ENCODE data around the gene CAMTA1. TPM values are rescaled to one million over a fixed set of nuclear protein-coding genes. Genes with fewer than 3 reads are reported as not detected.

Gene CAMTA1
- total and polyA plus RNA-seq, 4 donors, result 90.5 to 236 (median 195) TPM

DNA sequence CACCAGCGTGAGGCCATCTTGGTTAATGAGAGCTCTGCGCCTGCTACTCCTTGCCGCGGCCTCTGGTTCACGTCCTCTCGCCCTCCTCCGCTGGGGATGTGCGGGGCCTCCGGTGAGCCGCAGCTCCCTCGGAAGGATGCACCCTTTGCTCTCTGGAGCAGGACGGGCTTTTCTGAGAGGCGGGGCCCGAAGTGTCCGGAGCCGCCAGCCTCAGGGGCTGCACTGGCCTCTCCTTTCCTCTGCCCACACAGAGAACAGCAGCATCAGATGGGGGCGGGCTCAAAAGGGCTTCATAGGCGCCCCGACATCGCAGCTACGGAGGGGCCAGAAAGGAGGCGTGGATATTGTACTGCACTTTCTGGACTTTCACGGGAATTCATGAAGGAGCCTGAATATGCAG is 284.7 kb downstream of the CAMTA1 start:
- peak in 1 of 6 donors; percentile 71 for DNase-seq (ENCODE audit: low read depth in 4 of 6, low spot score in 6 of 6)
- peak overlapping the region; percentile 57 for H3K27ac ChIP-seq (ENCODE audit: low read depth, low read length)
- WGBS (ENCODE audit: insufficient coverage), result 6% methylated on average over 23 of the region's 23 CpGs

DNA sequence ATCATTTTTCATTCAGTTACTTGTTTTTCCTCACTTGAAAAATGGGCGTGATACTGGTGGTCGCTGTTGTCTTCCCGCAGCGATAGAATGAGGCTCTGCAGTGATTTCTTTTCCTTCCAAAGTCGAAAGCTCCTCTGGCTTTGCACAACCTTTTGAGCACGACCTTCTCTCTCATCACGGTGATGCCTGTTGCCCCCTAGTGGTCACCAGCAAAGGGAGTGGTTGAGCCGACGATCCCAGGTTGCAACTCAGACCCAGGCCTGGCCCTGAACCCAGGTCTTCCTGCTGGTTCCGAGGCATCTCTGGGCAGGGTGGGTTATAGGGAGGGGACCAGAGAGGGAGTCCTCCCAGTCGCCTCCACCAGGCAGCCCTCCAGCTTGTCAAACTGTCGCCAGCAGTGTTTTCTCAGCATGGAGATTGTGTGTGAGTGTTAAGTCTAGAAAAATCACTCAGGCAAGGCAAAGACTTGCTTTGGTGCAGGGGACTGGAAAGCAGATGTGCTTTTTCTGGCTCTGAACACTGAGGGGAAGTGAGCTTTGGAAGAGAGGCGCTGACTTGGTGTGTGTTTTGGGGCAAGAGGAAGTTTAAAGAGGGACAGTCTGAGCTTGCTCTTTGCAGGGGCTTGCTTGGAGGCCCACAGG is 285.3 kb downstream of the CAMTA1 start:
- no peaks in the 10 kb centered on the region for H3K9me3 ChIP-seq (ENCODE audit: control insufficient read depth, insufficient read depth, low read length)
- 11% methylated on average over 13 of the region's 13 CpGs for WGBS (ENCODE audit: insufficient coverage)
- H3K4me3 ChIP-seq (ENCODE audit: low read depth, low read length), result peak overlapping the region; percentile 23
- peak in 2 of 6 donors; percentile 85 to 91 for DNase-seq (ENCODE audit: low read depth in 4 of 6, low spot score in 6 of 6)
- peaks cover 3% of the 10 kb centered on the region for H3K27me3 ChIP-seq (ENCODE audit: control insufficient read depth, insufficient read depth, low read length)
- H3K4me1 ChIP-seq (ENCODE audit: control insufficient read depth, insufficient read depth, low read length), result peaks cover 28% of the 10 kb centered on the region
- peak overlapping the region; percentile 57 for H3K27ac ChIP-seq (ENCODE audit: low read depth, low read length)
- H3K36me3 ChIP-seq (ENCODE audit: control insufficient read depth, insufficient read depth, low read length), result no peaks in the 10 kb centered on the region

More for the DNA sequence above, 284.7 kb downstream of the CAMTA1 start:
- H3K4me1 ChIP-seq (ENCODE audit: control insufficient read depth, insufficient read depth, low read length), result peaks cover 28% of the 10 kb centered on the region
- H3K9me3 ChIP-seq (ENCODE audit: control insufficient read depth, insufficient read depth, low read length), result no peaks in the 10 kb centered on the region
- no peaks in the 10 kb centered on the region for H3K36me3 ChIP-seq (ENCODE audit: control insufficient read depth, insufficient read depth, low read length)
- peaks cover 3% of the 10 kb centered on the region for H3K27me3 ChIP-seq (ENCODE audit: control insufficient read depth, insufficient read depth, low read length)
- H3K4me3 ChIP-seq (ENCODE audit: low read depth, low read length), result peak overlapping the region; percentile 23

DNA sequence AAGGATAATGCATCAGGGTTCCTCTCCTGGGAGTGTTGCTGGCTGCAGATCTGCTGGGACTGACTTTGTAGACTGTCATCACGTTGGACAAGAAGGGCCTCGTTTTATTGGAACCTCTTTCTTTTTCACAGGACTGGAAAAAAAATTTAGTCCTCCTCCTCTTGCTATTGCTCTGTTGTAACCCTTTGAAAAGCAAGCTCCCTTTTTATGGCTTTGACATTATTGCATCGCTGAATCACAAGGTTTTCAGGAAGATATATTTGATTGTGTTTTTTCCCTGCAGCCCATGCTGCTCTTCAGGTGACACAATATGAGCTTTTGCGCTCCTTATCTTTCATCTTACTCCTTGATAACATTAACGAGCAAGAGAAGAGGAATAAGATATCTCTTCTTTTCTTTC is 290.9 kb downstream of the CAMTA1 start:
- Histone ChIP-seq H3K9me3 (ENCODE audit: control insufficient read depth, insufficient read depth, low read length) (peaks cover 3% of the 10 kb centered on the region), H3K4me3 (ENCODE audit: low read depth, low read length) (no peak overlapping the region), H3K36me3 (ENCODE audit: control insufficient read depth, insufficient read depth, low read length) (no peaks in the 10 kb centered on the region), H3K4me1 (ENCODE audit: control insufficient read depth, insufficient read depth, low read length) (peaks cover 2% of the 10 kb centered on the region), H3K27ac (ENCODE audit: low read depth, low read length) (no peak overlapping the region), H3K27me3 (ENCODE audit: control insufficient read depth, insufficient read depth, low read length) (peaks cover 3% of the 10 kb centered on the region)
- WGBS (ENCODE audit: insufficient coverage), result 61% methylated on average over 2 of the region's 5 CpGs
- no peak for DNase-seq (ENCODE audit: low read depth in 4 of 6, low spot score in 6 of 6)

DNA sequence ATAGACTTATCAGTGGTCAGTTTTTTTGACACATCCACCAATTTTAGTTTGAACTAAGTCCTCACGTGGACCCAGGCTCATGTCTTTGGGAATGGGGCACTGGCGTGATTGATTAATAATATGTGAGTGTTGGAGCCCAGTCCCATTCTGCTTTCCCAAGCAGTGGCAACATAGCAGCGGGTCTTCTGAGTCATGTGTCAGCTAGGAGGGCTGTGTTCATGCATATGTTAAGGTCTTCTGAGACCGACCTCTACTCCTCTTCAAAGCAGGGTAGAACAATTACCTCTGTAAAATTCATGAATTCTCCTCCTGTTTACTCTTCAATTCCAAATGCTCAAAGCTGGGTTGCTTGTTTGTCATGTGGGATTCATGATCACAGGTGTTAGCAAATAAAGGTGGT is 291.3 kb downstream of the CAMTA1 start:
- Histone ChIP-seq H3K27me3 (ENCODE audit: control insufficient read depth, insufficient read depth, low read length) (peaks cover 3% of the 10 kb centered on the region), H3K4me1 (ENCODE audit: control insufficient read depth, insufficient read depth, low read length) (peaks cover 2% of the 10 kb centered on the region), H3K27ac (ENCODE audit: low read depth, low read length) (no peak overlapping the region), H3K9me3 (ENCODE audit: control insufficient read depth, insufficient read depth, low read length) (peaks cover 3% of the 10 kb centered on the region), H3K4me3 (ENCODE audit: low read depth, low read length) (no peak overlapping the region), H3K36me3 (ENCODE audit: control insufficient read depth, insufficient read depth, low read length) (no peaks in the 10 kb centered on the region)
- DNase-seq (ENCODE audit: low read depth in 4 of 6, low spot score in 6 of 6), result no peak
- 80% methylated on average over 1 of the region's 4 CpGs for WGBS (ENCODE audit: insufficient coverage)

DNA sequence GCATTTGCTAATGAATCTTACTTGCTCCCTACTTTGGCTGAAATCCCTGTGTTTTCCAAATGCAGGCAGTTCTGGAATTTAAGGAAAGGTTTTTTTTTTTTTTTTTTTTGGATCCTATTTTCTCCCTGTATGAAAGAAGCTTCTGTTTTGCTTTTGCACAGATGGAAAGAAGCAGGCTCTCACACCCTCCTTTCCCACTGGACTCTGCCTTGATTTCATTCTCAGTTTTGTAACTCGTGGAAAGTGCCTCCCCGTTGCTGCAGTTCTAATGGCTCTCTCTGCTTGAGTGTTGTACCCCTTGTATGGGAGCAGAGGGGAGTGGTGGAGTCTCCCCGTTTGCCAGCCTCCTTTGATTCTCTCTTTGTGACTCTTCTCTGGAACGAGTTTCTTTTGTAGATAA is 291.9 kb downstream of the CAMTA1 start:
- Histone ChIP-seq H3K27me3 (ENCODE audit: control insufficient read depth, insufficient read depth, low read length) (peaks cover 1% of the 10 kb centered on the region), H3K4me1 (ENCODE audit: control insufficient read depth, insufficient read depth, low read length) (peaks cover 2% of the 10 kb centered on the region), H3K27ac (ENCODE audit: low read depth, low read length) (no peak overlapping the region), H3K4me3 (ENCODE audit: low read depth, low read length) (no peak overlapping the region), H3K9me3 (ENCODE audit: control insufficient read depth, insufficient read depth, low read length) (peaks cover 3% of the 10 kb centered on the region), H3K36me3 (ENCODE audit: control insufficient read depth, insufficient read depth, low read length) (no peaks in the 10 kb centered on the region)
- WGBS (ENCODE audit: insufficient coverage), result 50% methylated on average over 1 of the region's 4 CpGs
- peak in 1 of 6 donors; percentile 61 for DNase-seq (ENCODE audit: low read depth in 4 of 6, low spot score in 6 of 6)

DNA sequence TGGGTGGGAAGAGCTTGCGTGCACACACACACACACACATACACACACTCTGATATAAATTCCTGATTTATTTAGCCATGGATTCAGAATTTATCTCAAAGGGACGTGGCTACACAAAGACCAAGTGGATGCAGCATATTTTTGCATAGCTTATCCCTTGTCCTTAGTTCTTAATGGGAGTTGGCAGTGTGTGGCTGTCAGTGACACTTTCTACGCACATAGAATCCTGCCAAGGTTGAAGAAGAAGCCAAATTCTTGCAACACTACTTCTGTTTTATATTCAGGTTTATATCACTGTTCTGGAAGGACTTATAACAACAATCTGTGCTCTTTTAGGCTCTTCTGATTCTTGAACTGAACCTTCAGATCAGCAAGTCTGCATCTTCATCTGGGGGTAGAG is 292.7 kb downstream of the CAMTA1 start:
- H3K4me1 ChIP-seq (ENCODE audit: control insufficient read depth, insufficient read depth, low read length), result peaks cover 2% of the 10 kb centered on the region
- H3K36me3 ChIP-seq (ENCODE audit: control insufficient read depth, insufficient read depth, low read length), result no peaks in the 10 kb centered on the region
- no peak overlapping the region for H3K4me3 ChIP-seq (ENCODE audit: low read depth, low read length)
- 60% methylated on average over 1 of the region's 3 CpGs for WGBS (ENCODE audit: insufficient coverage)
- peak in 1 of 6 donors; percentile 86 for DNase-seq (ENCODE audit: low read depth in 4 of 6, low spot score in 6 of 6)
- H3K27ac ChIP-seq (ENCODE audit: low read depth, low read length), result no peak overlapping the region
- H3K9me3 ChIP-seq (ENCODE audit: control insufficient read depth, insufficient read depth, low read length), result peaks cover 3% of the 10 kb centered on the region
- no peaks in the 10 kb centered on the region for H3K27me3 ChIP-seq (ENCODE audit: control insufficient read depth, insufficient read depth, low read length)

DNA sequence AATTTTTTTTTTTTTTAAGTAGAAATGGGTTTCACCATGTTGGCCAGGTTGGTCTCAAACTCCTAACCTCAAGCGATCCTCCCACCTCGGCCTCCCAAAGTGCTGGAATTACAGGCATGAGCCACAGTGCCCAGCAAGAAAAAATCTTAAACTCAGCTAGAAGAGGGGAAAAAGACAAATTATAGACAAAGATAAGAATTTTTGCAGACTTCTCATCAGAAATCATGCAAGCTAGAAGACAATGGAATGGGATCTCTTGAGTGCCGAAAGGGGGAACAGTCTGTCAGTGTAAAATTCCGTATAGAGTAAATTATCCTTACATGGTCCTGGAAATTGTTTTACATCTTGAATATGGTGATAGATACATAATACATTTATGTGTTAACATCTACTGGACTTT is 294.4 kb downstream of the CAMTA1 start:
- Histone ChIP-seq H3K27ac (ENCODE audit: low read depth, low read length) (no peak overlapping the region), H3K27me3 (ENCODE audit: control insufficient read depth, insufficient read depth, low read length) (no peaks in the 10 kb centered on the region), H3K9me3 (ENCODE audit: control insufficient read depth, insufficient read depth, low read length) (peaks cover 3% of the 10 kb centered on the region), H3K4me1 (ENCODE audit: control insufficient read depth, insufficient read depth, low read length) (peaks cover 12% of the 10 kb centered on the region), H3K36me3 (ENCODE audit: control insufficient read depth, insufficient read depth, low read length) (no peaks in the 10 kb centered on the region), H3K4me3 (ENCODE audit: low read depth, low read length) (no peak overlapping the region)
- WGBS (ENCODE audit: insufficient coverage), result no CpG with 5 or more reads among the region's 4 CpGs
- DNase-seq (ENCODE audit: low read depth in 4 of 6, low spot score in 6 of 6), result no peak

DNA sequence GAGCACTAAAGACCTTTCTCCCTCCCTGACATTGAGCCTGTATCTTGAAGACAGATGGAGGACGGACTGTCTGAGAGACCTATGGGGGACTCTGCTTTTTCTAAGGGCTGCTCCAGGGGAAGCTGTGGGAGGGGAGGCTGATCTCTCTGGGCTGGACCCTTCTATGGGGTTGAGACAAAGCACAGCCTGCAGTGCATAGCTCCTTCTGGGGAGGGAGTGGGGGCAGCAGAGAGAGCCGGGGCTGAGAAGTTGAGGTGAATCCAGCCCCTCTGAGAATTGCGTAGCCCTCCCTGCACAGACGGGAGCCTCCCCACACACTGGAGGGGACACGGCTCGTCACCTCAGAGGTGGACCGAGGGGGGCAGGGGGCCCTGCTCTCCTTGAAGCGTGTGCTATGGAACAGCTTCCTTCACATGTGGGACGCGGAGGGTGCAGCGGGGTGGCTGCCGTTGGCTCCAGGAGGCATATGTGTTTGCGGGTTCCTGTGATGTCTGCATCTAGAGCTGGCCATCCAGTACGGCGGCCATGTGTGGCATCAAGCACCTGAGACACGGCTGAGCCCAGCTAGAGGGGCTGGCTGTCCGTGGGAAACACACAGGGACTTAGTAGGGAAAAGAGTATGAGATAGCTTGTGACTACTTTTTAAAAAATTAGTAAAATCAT is 299.1 kb downstream of the CAMTA1 start:
- no peak overlapping the region for H3K27ac ChIP-seq (ENCODE audit: low read depth, low read length)
- H3K4me3 ChIP-seq (ENCODE audit: low read depth, low read length), result no peak overlapping the region
- WGBS (ENCODE audit: insufficient coverage), result 65% methylated on average over 14 of the region's 17 CpGs
- H3K4me1 ChIP-seq (ENCODE audit: control insufficient read depth, insufficient read depth, low read length), result peaks cover 14% of the 10 kb centered on the region
- H3K36me3 ChIP-seq (ENCODE audit: control insufficient read depth, insufficient read depth, low read length), result peaks cover 2% of the 10 kb centered on the region
- no peak for DNase-seq (ENCODE audit: low read depth in 4 of 6, low spot score in 6 of 6)
- peaks cover 3% of the 10 kb centered on the region for H3K9me3 ChIP-seq (ENCODE audit: control insufficient read depth, insufficient read depth, low read length)
- no peaks in the 10 kb centered on the region for H3K27me3 ChIP-seq (ENCODE audit: control insufficient read depth, insufficient read depth, low read length)

DNA sequence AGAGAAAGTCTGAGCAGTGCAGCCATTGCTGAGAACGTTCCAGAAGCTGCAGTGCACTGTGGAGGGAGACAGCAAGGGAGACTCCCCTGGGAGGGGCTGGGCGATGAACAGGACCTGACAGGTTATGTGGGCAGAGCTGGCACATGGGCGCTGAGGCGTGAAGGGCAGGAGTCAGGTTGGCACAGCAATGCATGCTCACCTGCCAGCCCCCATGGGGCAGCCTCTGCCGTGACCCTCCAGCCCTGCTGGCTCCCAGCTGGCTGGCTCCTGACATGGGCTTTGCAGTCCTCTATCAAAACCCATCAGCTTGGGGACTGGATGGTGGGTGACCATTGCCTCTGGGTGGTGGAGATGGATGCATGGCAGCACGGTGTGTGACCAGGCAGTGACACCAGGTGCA is 300.3 kb downstream of the CAMTA1 start:
- H3K27ac ChIP-seq (ENCODE audit: low read depth, low read length), result no peak overlapping the region
- H3K4me3 ChIP-seq (ENCODE audit: low read depth, low read length), result no peak overlapping the region
- peaks cover 2% of the 10 kb centered on the region for H3K36me3 ChIP-seq (ENCODE audit: control insufficient read depth, insufficient read depth, low read length)
- no peaks in the 10 kb centered on the region for H3K9me3 ChIP-seq (ENCODE audit: control insufficient read depth, insufficient read depth, low read length)
- H3K4me1 ChIP-seq (ENCODE audit: control insufficient read depth, insufficient read depth, low read length), result peaks cover 22% of the 10 kb centered on the region
- H3K27me3 ChIP-seq (ENCODE audit: control insufficient read depth, insufficient read depth, low read length), result no peaks in the 10 kb centered on the region
- no peak for DNase-seq (ENCODE audit: low read depth in 4 of 6, low spot score in 6 of 6)
- WGBS (ENCODE audit: insufficient coverage), result 82% methylated on average over 6 of the region's 6 CpGs

DNA sequence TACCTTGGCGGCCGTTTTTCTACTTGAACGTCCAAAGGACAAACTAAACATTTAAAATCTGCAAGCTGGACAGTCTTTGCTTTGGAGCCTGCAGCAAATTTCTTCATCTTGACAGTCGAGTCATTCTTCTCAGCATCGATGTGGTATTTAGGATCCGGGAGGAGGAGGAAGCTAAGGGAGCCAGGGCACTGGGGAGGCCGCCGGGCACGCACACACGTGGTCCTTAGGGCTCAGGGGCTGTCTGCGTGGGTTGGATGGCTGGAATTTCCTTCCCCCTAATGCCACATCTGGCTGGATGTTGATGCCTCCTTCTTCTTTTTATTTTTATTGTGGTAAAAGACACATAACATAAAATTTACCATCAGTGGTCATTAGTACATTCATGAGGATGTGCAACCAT is 300.9 kb downstream of the CAMTA1 start:
- H3K27me3 ChIP-seq (ENCODE audit: control insufficient read depth, insufficient read depth, low read length), result no peaks in the 10 kb centered on the region
- no peak for DNase-seq (ENCODE audit: low read depth in 4 of 6, low spot score in 6 of 6)
- 84% methylated on average over 5 of the region's 11 CpGs for WGBS (ENCODE audit: insufficient coverage)

More for the DNA sequence above, 300.9 kb downstream of the CAMTA1 start:
- Histone ChIP-seq H3K4me3 (ENCODE audit: low read depth, low read length) (no peak overlapping the region), H3K27ac (ENCODE audit: low read depth, low read length) (no peak overlapping the region), H3K4me1 (ENCODE audit: control insufficient read depth, insufficient read depth, low read length) (peaks cover 22% of the 10 kb centered on the region), H3K36me3 (ENCODE audit: control insufficient read depth, insufficient read depth, low read length) (peaks cover 2% of the 10 kb centered on the region), H3K9me3 (ENCODE audit: control insufficient read depth, insufficient read depth, low read length) (no peaks in the 10 kb centered on the region)
